ENCODE data around the gene UPB1. TPM values are rescaled to one million over a fixed set of nuclear protein-coding genes. Genes with fewer than 3 reads are reported as not detected.

UPB1 gene
- total RNA-seq, 2 donors from 2014 or later, result 0.52 TPM; not detected in 1

GRCh38 chr22:24474649-24475255 lies 20.4 kb upstream of the UPB1 start:
- no peaks in the 10 kb centered on the region for H3K4me1 ChIP-seq
- intact Hi-C loops (cut with DNase I), result no loop called here
- no peaks in the 10 kb centered on the region for H3K27me3 ChIP-seq
- TF ChIP-seq POLR2A (IDR thresholded peaks at IDR 0.05) (no peak), CTCF (IDR thresholded peaks at IDR 0.05) (no peak)
- DNase-seq (no peak), ATAC-seq (no peak)
- no peaks in the 10 kb centered on the region for H3K9me3 ChIP-seq
- H3K36me3 ChIP-seq (replicated peaks in 1 of 2; ENCODE audit: insufficient read depth in 1 of 2, low read depth in 2 of 2), result no peaks in the 10 kb centered on the region
- H3K4me3 ChIP-seq, result no peak overlapping the region
- WGBS, 2 donors, result 76 to 84% methylated on average over 5 of the region's 5 CpGs
- H3K27ac ChIP-seq, result no peak overlapping the region

GRCh38 chr22:24481641-24482040 lies 13.5 kb upstream of the UPB1 start:
- no peak for TF ChIP-seq POLR2A (IDR thresholded peaks at IDR 0.05)
- TF ChIP-seq CTCF (IDR thresholded peaks at IDR 0.05), result no peak
- H3K36me3 ChIP-seq (replicated peaks in 1 of 2; ENCODE audit: insufficient read depth in 1 of 2, low read depth in 2 of 2), result no peaks in the 10 kb centered on the region
- intact Hi-C loops (cut with DNase I), result no loop called here
- no peak overlapping the region for H3K27ac ChIP-seq
- H3K27me3 ChIP-seq, result no peaks in the 10 kb centered on the region
- H3K9me3 ChIP-seq, result no peaks in the 10 kb centered on the region
- no peak overlapping the region for H3K4me3 ChIP-seq
- no peak for DNase-seq
- 45 to 50% methylated on average over 1 of the region's 1 CpG for WGBS, 2 donors
- peaks cover 19% of the 10 kb centered on the region for H3K4me1 ChIP-seq
- ATAC-seq, result no peak

- intact Hi-C loops (cut with DNase I), result no loop called here
- Histone ChIP-seq H3K36me3 (replicated peaks in 1 of 2; ENCODE audit: insufficient read depth in 1 of 2, low read depth in 2 of 2) (no peaks in the 10 kb centered on the region), H3K27me3 (no peaks in the 10 kb centered on the region), H3K4me1 (peaks cover 19% of the 10 kb centered on the region), H3K9me3 (no peaks in the 10 kb centered on the region), H3K4me3 (no peak overlapping the region), H3K27ac (no peak overlapping the region)
- ATAC-seq, result peak; percentile 74
- 12 to 19% methylated on average over 3 of the region's 3 CpGs for whole genome bisulfite sequencing, 2 donors
- TF ChIP-seq CTCF (IDR thresholded peaks at IDR 0.05), result no peak
- TF ChIP-seq POLR2A (IDR thresholded peaks at IDR 0.05), result no peak
- no peak for DNase-seq
These were observed 12.6 kb upstream of the UPB1 start for GRCh38 chr22:24482575-24482974.

- no peaks in the 10 kb centered on the region for H3K36me3 ChIP-seq (replicated peaks in 1 of 2; ENCODE audit: insufficient read depth in 1 of 2, low read depth in 2 of 2)
- 14 to 33% methylated on average over 2 of the region's 2 CpGs for WGBS, 2 donors
- no peak for TF ChIP-seq CTCF (IDR thresholded peaks at IDR 0.05)
- no peak for TF ChIP-seq POLR2A (IDR thresholded peaks at IDR 0.05)
- DNase-seq (no peak), ATAC-seq (no peak)
- H3K27ac ChIP-seq, result no peak overlapping the region
- intact Hi-C loops (cut with DNase I), result no loop called here
- no peaks in the 10 kb centered on the region for H3K27me3 ChIP-seq
- peaks cover 19% of the 10 kb centered on the region for H3K4me1 ChIP-seq
- no peaks in the 10 kb centered on the region for H3K9me3 ChIP-seq
- no peak overlapping the region for H3K4me3 ChIP-seq
These were observed 12.1 kb upstream of the UPB1 start for GRCh38 chr22:24482998-24483397.

GRCh38 chr22:24483976-24484545 lies 11.1 kb upstream of the UPB1 start:
- no peak for TF ChIP-seq POLR2A (IDR thresholded peaks at IDR 0.05)
- TF ChIP-seq CTCF (IDR thresholded peaks at IDR 0.05), result no peak
- 83 to 84% methylated on average over 5 of the region's 5 CpGs for WGBS, 2 donors
- intact Hi-C loops (cut with DNase I), result no loop called here
- H3K9me3 ChIP-seq, result no peaks in the 10 kb centered on the region
- H3K27ac ChIP-seq, result no peak overlapping the region
- H3K4me1 ChIP-seq, result peaks cover 19% of the 10 kb centered on the region
- DNase-seq, result no peak
- H3K27me3 ChIP-seq, result no peaks in the 10 kb centered on the region
- no peak for ATAC-seq
- no peaks in the 10 kb centered on the region for H3K36me3 ChIP-seq (replicated peaks in 1 of 2; ENCODE audit: insufficient read depth in 1 of 2, low read depth in 2 of 2)
- H3K4me3 ChIP-seq, result no peak overlapping the region
